TTC549 (cell line): ENCODE results near the gene ATP5F1D.

Experiments
- FAIRE-seq: peaks from 2 replicates; lab custom pipeline; 2012; peaks lifted over from hg19 to GRCh38; lab: Jason Lieb, UNC

ATP5F1D gene

GRCh38 chr19:1248139-1248785 is 6.7 kb downstream of the ATP5F1D start, which contains the start of gene MIDN:
TSS of gene MIDN (plus strand) at chr19:1248583. CDS start at chr19:1250297, 1,714 bp downstream.
- FAIRE-seq: no peak

GRCh38 chr19:1248786-1249297 is 7.3 kb downstream of the ATP5F1D start:
- no peak for FAIRE-seq

- FAIRE-seq: no peak
These were observed 7.9 kb downstream of the ATP5F1D start for GRCh38 chr19:1249298-1249989.

- FAIRE-seq: no peak
These were observed 8.5 kb downstream of the ATP5F1D start for GRCh38 chr19:1249990-1250436.

GRCh38 chr19:1250437-1251260 is 9.1 kb downstream of the ATP5F1D start:
- FAIRE-seq: no peak

- FAIRE-seq: no peak
These were observed 10.0 kb downstream of the ATP5F1D start for GRCh38 chr19:1251330-1252220.

GRCh38 chr19:1252221-1252820 is 10.8 kb downstream of the ATP5F1D start:
- no peak for FAIRE-seq

- no peak for FAIRE-seq
These were observed 11.4 kb downstream of the ATP5F1D start for GRCh38 chr19:1252821-1253513.

GRCh38 chr19:1253514-1254080 is 12.0 kb downstream of the ATP5F1D start:
- no peak for FAIRE-seq

GRCh38 chr19:1254081-1254527 is 12.6 kb downstream of the ATP5F1D start:
- no peak for FAIRE-seq

GRCh38 chr19:1254530-1255185 is 13.1 kb downstream of the ATP5F1D start:
- FAIRE-seq: no peak

GRCh38 chr19:1255186-1256161 is 13.9 kb downstream of the ATP5F1D start:
- FAIRE-seq: no peak

- FAIRE-seq: no peak
These were observed 15.3 kb downstream of the ATP5F1D start for GRCh38 chr19:1256646-1257474.

- FAIRE-seq: no peak
These were observed 16.1 kb downstream of the ATP5F1D start for GRCh38 chr19:1257475-1258162.

GRCh38 chr19:1258163-1258492 is 16.6 kb downstream of the ATP5F1D start:
- no peak for FAIRE-seq

- no peak for FAIRE-seq
These were observed 17.2 kb downstream of the ATP5F1D start for GRCh38 chr19:1258707-1259205.
